ENCODE results near the gene FAS.
"Not testable (repeated sequence)": the region's sequence is repeated elsewhere in the genome, so short reads cannot be mapped to it uniquely, and the experiment has no call there.

FAS gene

GRCh38 chr10:88994019-88994418 is 3.4 kb downstream of the FAS start:
- no peak for FAIRE-seq

GRCh38 chr10:88995156-88995876 is 4.7 kb downstream of the FAS start:
- FAIRE-seq: no peak

- FAIRE-seq: no peak
These were observed 6.3 kb downstream of the FAS start for GRCh38 chr10:88996927-88997326.

GRCh38 chr10:88999625-89000024 is 9.0 kb downstream of the FAS start:
- FAIRE-seq: no peak

GRCh38 chr10:89001024-89001728 is 10.6 kb downstream of the FAS start:
- FAIRE-seq: no peak

- no peak for FAIRE-seq
These were observed 11.1 kb downstream of the FAS start for GRCh38 chr10:89001729-89002072.

- no peak for FAIRE-seq
These were observed 11.8 kb downstream of the FAS start for GRCh38 chr10:89002226-89002978.

- FAIRE-seq: no peak
These were observed 12.7 kb downstream of the FAS start for GRCh38 chr10:89003344-89003743.

GRCh38 chr10:89007129-89007893 is 16.7 kb downstream of the FAS start:
- FAIRE-seq: no peak

- FAIRE-seq: not testable (repeated sequence)
These were observed 28.2 kb downstream of the FAS start for GRCh38 chr10:89018700-89019346.

GRCh38 chr10:89019569-89020327 is 29.1 kb downstream of the FAS start:
- no peak for FAIRE-seq

GRCh38 chr10:89021526-89021925 is 30.9 kb downstream of the FAS start:
- not testable (repeated sequence) for FAIRE-seq

GRCh38 chr10:89022734-89023133 is 32.1 kb downstream of the FAS start:
- no peak for FAIRE-seq

GRCh38 chr10:89025453-89025852 is 34.9 kb downstream of the FAS start:
- no peak for FAIRE-seq

GRCh38 chr10:89029181-89029580 is 38.6 kb downstream of the FAS start:
- FAIRE-seq: no peak

GRCh38 chr10:89029785-89030437 is 39.3 kb downstream of the FAS start:
- peak; percentile 83 for FAIRE-seq

- FAIRE-seq: no peak
These were observed 40.2 kb downstream of the FAS start for GRCh38 chr10:89030791-89031190.

GRCh38 chr10:89032141-89032891 is 41.7 kb downstream of the FAS start:
- no peak for FAIRE-seq

- FAIRE-seq: no peak
These were observed 44.9 kb downstream of the FAS start for GRCh38 chr10:89035461-89035860.

- FAIRE-seq: no peak
These were observed 46.5 kb downstream of the FAS start for GRCh38 chr10:89037096-89037495.
